MM.1S (cell line): ENCODE results near the gene PIKFYVE.

Source experiments
- CTCF ChIP-seq: fragments of 300-600 bp; sonication (generic); IDR thresholded peaks from 2 replicates; pipeline ENCODE4 v1.5.1; 2016; ENCODE audit warnings: antibody characterized with exemption, low read length, mixed read lengths
- EZH2 ChIP-seq: fragments of 300-600 bp; sonication (generic); optimal IDR thresholded peaks from 2 replicates; pipeline ENCODE3; 2017; ENCODE audit warnings: low read depth, mild to moderate bottlenecking, antibody characterized with exemption, low read length, mixed read lengths
- EZH2phosphoT487 ChIP-seq: fragments of 300-600 bp; sonication (generic); IDR thresholded peaks from 2 replicates; pipeline ENCODE4 v1.6.1; 2018; ENCODE audit warnings: antibody characterized with exemption, low read length

DNA sequence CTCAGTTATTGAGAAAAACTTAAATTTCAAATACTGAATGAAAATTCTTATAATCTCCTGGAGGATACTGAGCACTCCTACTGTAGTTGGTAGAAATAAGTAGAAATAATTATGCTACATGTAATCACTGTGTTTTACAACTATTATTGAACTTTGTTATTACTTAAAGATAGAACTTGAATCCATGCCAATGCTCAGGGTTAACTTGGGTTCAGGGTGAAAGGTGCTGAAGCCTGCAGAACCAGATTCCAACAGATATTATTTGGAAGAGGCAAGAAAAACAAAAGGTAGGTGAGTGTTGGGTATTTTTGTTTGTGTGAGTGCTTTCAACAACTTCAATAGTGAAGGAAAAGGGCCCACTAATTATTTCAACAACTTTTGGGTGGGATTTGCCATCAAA is 21.6 kb upstream of the PIKFYVE start:
- TF ChIP-seq CTCF, result no peak
- no peak for TF ChIP-seq EZH2
- TF ChIP-seq EZH2phosphoT487, result no peak
